HS-5 (cell line): Measurements from ENCODE around the gene TTPAL.

Experiments used
- DNase-seq: peaks from one replicate; pipeline ENCODE4 v3.0.0-alpha.2; 2012; ENCODE audit warnings: low read depth

The TTPAL gene

DNA sequence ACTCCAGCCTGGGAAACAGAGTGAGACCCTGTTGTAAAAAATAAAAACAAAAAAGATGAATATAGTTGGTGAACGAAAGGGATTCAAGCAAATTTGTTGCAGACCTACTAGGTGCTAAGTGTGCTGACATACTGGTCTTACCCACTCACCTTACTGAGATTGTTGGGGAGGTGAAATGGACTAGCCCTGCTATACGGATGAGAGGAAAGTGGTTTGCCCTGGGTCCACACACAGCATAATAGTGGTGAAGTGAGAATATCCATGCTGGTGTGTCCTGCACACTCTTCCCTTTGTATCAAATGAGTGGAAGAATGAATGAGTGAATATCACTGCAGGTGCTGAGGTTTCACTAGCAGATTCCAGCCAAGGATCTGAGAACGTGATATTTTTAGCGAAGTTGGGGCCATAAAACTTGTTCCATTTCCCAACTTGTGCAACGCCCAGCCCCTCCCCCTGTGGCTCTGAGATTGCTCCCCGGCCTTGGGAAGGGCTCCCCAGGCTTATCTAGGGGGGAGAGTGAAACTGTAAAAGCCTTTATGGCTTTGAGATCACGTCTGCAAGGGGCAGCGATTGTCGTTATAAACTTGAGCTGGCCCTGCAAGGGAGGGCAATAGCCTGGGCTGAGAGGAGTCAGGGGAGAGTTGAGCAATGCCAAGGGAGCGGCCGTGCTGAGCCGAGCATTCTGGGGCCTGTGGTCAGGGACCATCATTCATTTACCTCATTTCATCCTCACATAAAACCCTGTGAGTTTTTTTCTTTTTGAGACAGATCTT, 33.2 kb upstream of the TTPAL start:
- DNase-seq = no peak

DNA sequence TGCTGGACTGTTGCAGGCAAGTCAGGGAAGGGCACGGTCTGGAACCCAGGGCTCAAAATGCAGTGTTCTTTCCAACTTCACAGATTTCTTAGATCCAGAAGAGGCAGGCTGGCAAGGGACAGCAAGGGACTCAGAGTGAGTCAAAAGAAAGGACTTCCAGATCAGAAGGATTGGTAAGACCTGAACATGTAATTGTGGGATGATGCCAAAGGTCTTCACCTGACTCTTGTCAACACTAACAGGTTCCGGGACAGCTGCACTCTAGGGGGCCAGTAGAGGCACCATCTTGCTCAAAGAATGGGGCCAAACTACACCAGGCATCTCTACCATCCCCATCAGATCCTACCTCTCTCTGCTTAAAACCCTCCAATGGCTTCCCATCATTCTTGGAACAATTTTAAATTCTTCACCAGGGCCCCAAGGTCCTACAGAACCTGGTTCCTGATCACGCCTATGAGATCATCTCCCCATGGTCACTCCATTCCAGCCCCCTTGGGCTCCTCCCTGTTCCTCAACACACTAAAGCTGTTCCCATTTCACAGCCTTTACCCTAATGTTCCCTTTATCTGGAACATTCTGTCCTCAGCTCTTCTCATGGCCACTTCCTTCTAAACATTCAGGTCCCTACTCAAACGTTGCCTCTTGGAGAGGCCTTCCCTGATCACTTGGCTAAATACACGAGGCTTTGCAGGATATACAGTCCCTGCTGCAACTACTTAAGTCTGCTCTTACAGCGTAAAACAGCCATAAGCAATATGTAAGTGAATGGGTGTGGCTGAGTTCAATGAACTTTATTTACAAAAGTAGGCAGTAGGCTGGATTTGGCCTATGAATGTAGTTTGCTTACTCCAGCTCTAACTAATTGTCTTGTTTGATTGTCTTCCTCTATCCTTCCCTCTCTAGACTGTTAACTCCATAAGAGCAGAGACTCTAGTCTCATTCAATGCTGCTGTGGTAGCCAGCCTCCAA, 29.6 kb upstream of the TTPAL start:
- DNase-seq = no peak

DNA sequence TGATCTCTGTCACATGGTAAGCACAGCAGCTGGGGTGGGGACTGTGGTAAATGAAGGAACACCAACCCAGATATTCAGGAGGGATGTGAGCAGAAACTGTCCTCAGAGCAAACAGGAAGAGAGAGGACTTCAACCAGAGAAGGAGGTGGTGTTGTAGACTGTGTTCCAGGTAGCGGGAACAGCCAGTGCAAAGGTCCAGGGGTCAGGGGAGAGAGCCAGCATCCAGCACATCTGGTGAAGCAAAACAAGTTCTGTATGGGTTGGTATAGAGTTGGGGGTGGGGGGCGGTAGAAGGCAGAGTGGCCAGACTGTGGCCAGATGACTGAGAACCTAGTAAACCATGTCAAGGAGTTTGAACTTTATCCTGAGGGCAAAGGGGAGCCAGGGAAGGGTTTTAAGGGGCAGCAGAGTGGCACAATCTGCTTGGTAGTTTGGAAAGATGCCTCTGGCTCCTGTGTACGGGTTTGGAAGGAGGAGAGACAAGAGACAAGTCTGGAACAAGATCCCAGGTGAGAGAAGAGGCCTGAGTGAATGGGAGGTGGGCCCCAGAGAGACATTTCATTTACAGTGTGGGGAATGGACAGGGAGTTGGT, 27.8 kb upstream of the TTPAL start:
- no peak for DNase-seq

DNA sequence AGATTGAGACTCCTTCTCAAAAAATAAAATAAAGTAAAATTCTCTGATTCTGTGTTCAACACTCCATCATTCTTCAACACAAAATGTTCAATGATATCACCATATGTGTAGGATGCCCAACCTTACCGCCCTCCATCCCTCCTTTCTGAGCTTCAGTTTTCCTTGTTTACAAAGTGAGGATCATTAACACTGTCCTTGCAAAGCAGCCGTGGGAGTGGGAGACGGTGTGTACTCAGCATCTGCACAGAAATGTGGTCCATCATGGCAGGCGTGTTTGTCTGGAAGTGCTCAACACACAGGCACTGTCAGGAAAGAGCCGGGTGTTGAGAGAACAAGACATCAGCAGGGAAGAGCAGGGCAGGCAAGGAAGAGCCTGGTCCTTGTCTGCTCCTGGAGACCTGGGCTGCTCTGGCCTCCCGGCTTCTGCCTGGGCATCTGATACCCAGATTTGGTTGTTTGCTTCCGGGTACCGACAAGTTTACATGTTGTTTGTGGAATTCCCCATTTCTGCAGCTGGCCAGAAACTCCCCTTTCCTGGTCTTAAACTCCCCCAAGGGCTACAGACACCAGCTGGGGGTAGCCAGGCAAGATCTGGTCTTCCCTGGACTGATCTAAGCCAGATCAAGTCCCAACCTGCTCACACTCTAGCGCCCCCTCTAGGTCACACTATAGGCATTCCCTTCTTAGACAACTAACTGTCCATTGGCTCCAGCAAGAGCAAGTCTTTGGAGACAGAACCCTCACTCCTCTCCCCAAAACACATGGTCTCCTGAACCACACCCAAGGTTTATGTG, 26.7 kb upstream of the TTPAL start:
- no peak for DNase-seq

DNA sequence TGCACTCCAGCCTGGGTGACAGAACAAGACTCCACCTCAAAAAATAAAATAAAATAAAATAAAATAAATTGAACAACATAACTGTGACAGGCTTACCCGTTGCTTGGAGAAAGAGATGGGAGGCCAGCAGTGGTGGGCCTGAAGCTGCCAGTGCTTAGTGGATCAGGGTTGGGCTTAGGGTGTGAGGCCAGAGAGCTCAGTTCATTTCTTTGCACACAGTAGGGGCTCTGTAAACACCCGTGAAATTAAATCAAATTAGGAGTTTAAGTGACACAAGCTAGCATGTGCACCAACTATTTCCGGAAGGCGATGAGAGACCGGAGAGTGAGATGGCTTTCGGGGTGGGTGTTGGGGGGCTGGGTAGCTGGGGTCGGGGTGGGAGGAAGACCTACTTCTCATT, 25.8 kb upstream of the TTPAL start:
- no peak for DNase-seq

DNA sequence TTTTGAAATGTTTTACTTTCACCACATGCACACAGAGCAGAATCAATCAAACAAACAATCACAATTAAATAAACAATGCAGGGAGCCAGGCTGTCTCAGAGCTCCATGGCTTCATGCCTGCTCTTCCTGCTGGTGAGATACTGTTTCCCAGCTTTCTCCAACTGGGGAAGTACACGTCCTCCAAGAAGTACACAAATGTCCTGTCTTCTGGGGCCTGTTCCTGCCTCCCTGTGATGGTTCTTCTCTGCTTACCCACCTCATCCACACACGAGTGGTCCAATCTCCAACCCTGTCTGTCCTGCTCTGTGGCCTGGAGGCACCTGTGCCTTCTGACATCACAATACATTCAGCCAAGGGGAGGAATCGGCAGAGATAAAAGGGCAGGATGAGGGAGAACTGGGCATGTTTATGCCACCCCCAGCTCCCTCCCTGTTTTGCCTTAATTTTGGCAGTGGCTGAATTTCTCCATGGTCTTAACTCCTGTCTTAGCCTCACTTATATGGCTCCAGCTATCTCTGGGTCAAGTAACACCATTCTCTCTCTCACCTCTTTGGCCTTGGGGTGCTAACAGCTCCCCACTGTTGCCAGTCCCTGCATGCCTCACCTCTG, 25.3 kb upstream of the TTPAL start:
- DNase-seq = no peak

DNA sequence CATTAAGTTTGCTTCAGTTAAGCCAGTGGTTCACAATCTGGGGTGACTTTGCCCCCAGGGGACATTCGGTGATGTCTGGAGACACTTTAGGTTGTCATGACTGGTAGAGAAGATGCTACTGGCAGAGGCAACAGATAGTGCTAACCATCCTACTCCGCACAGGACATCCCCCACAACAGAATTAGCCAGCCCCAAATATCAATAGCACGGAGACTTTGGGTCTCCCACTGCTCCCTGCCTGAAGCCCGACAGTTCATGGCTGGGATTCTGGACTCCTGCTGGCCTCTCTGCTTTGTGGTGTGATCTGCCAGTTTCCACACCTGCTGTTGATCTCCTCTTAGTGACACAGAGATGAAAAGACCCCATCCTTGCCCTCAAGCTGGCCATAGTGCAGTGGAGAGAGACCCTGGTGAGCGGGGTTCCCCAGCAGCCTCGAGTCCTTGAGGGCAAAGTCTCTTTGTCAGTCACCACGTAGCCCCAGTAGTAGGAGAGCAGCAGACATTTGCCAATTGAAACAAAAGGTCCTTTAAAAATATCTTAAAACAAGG, 24.7 kb upstream of the TTPAL start:
- no peak for DNase-seq

DNA sequence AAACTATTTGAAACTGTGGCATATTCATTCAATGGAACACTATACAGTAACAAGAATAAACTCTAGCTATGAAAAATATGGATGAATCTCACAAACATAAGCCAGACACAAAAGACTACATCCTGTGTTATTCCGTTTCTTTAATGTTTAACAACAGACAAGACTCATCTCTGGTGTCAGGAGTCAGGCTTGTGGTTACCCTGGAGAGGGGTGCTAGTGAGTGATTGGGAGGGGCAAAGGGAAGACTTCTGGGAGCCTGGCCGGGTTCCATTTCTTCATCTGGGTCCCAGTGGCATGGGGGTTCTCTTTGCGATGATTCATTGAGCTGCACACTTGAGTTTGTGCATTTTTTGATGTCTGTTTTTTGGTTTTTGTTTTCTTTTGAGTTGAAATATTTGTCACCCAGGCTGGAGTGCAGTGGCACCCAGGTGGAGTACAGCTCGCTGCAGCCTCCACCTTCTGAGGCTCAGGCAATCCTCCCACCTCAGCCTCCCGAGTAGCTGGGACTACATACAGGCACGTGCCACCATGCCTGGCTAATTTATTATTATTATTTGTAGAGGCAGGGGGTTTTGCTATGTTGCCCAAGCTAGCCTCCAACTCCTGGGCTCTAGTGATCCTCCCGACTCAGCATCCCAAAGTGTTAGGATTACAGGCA, 21.2 kb upstream of the TTPAL start:
- DNase-seq = no peak

DNA sequence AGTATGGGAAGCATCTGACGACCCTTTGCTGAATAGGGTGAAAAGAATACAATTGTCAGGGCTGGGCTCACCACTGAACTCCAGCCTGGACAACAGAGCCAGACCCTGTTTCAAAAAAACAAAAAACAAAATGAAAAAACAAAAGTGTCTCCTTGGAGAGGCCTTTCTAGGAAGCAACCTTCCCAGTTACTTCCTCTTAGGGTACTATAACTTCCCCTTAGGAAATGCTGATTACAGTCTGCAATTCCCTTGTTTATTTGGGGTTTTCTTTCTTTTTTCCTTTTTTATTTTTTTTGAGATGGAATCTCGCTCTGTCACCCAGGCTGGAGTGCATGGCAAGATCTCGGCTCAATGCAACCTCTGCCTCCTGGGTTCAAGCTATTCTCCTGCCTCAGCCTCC, 20.5 kb upstream of the TTPAL start:
- DNase-seq = no peak

DNA sequence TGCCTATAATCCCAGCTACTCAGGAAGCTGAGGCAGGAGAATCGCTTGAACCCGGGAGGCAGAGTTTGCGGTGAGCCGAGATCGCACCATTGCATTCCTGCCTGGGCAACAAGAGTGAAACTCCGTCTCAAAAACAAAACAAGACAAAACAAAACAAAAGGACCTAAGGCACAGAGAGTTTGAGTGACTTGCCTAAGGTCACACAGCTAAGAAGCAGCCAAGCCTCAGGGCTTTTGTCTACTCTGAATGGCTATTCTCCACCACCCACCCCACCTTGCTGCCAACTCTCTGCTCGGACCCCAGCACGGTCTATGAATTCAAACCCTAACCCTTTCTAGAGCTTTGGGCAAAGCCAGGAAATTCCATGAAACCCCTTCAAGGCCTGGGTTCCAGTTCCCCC, 19.1 kb upstream of the TTPAL start:
- no peak for DNase-seq

DNA sequence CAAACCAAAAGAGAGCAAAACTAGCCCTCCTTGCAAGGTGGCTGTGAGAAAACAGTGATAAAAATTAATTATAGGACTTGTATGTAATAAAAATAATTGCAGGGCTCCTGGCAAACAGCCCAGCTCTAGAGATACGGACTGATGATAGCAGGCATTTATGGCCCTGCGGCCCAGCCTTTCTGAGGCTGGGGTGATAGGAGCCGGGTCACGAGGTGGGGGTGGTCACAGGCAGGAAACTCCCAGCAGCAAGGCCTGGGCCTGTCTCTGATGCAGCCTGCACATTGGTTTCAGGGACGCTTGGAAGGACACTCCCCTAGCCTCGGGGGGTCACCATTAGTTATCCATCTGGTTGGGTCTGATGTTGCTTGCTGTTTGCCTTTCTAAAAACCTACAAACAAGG, 18.7 kb upstream of the TTPAL start:
- DNase-seq = no peak

DNA sequence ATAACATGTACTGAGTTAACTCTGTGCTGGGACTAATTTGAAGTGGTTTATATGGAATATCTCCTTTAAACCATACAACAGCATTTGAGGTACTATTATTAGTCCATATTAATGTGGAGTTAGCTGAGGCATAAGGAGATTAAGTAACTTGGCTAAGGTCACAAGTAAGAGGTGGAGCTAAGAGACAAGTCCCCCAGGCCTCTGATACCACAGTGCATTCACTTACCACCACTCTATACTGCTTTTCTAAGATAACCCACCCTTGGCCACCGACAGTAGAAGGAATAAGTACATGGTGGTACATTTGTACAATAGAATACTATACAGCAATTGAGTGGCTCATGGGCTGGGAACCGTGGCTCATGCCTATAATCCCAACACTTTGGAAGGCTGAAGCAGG, 16.4 kb upstream of the TTPAL start:
- no peak for DNase-seq

DNA sequence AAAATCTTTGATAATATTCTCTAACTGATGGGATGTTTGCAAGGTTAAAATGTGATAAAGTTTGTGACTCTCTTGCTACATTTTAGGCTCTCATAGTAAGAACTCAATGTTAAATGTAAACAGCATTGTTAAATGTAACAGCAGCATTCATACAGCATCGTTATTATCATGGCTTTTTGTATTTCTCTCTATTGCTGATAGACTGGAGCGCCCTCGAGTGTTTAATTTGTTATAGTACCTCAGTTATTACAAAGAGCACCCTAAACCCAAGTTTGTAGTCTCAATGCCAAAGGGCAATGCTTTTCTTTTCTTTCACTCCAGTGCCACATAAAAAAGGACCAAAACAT, 14.9 kb upstream of the TTPAL start:
- no peak for DNase-seq

DNA sequence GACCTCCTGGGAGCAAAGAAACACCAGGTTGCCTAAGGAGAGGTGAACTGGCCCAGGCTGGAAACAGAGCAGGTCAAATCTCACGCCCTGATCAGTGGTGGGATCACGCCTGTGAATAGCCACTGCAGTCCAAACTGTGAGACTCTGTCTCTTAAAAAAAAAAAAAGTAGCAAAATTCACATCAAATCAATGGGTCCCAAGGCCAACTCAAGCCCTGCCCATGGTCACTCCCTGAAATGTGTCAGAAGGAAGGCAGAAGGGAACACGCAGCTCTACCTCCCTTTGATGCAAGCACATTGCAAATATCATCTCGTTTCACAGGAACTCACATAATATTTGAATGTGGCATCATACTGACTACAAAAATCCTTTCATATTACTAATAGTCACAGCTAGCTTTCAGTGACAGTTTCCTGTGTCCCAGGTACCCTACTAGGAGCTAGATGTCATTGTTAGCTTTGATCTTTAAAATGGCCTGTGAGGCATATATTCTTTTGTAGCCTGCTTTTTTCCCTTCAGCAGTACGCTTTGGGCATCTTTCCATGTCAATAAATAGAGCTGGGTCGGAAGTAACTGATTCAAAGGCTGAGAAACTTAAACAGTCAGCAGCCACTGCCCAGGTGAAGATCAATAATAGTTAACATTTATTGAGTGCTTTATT, 14.4 kb upstream of the TTPAL start:
- DNase-seq = no peak

DNA sequence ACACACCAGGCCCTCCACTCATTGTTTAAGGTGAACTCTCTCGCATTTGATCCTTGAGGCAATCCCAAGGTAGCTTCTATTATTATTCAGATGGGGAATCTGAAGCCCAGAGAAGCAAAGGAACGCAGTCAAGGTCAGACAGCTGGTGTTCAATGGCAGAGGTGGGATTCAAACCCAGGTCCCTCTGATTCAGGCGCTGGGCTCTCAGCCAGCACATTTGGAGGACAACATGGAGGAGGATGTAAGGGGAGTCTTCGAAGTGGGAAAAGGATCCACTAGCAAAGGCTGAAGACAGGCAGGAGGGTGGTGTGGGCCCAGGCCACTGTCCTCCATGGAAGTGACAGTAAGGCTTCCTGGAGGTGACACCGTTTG, 13.9 kb upstream of the TTPAL start:
- no peak for DNase-seq

DNA sequence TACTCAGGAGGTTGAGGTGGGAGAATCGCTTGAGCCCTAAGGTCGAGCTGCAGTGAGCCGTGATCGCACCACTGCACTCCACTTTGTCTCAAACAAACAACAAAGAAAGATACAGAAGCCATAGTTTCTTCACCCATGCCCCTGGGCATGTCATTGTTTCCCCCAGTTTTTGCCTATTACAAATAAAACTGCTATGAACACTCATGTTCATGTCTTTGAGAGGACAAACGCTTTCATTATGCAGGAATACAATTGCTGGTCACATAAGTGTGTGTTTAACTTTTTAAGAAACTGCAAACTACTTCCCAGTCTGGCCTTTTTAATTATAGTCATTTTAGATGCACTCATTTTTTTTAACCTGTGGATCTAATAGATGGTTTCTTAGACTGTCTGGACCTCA, 12.2 kb upstream of the TTPAL start:
- no peak for DNase-seq

DNA sequence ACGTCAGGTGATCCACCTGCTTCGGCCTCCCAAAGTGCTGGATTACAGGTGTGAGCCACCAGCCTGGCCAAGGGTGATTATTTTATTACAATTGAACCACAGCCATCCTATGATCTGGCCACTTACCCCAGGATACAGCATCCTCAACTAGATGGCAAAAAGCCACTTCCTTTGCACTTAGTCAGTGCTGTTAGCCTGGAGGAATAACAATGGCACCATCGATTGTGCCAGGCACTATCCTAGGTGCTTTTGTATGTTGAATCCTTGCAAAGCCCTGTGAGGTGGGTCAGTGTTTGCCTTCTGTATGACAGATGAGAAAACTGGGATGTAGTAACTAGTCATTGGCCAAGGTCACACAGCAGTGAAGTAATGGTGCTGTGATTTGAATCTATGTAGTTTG, 11.2 kb upstream of the TTPAL start:
- no peak for DNase-seq

DNA sequence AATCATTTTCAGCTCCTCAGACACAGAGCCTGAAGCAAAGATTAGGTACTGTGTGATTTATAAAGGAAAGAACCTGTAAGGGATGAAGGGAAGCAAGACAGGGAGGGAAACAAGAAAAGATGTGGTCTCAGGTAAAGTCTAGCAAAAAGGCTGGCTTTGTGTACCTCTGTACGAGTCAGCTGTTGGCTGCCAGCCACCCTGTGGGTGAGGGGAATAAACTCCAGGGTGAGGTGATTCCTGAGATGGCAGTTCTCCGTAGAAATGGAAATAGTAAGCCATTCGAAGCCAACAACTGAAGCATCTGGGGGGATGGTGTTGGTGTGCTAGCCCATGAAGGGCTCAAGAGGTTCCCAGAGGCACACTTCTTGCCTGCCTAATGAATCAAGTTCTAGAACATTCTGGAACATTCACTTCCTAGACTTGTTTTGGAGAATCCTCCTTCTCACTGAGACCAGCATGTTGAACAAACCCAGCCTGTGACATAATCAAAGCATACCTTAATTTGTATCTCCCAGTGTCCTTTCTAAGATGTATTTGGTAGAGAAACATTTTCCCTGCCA, 10.6 kb upstream of the TTPAL start:
- DNase-seq = no peak

DNA sequence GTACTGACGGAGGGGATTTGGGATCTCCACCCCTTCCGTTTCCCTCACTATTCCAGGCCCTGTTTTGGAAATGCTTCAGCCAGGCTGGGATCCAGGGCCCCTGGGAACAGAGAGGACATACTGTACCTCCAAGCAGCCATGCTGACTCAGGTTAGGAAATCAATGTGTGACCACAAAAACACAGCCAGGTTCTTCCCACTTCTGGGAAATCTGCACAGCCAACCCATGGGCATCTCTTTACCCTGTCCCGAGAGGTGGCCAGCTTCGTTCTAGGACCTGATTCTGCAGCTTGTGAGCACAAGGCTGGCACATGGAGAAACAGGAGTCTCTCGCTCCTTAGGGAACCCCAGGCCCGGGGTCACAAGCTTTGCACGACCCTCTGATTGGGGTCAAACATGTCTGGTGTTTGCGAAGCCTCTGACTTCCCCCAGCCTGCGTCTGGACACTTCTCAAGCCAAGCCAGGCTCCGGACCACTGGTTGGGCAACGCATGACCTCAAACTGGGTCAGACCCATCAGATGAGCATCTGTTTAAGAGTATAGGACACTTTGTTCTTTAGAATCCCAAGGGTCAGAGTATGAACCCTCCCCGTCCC, 8.3 kb upstream of the TTPAL start:
- DNase-seq = no peak
